Left renal cortex interstitium (tissue), 4 donors: Measurements from ENCODE around the gene APOB. TPM values are rescaled to one million over a fixed set of nuclear protein-coding genes. Genes with fewer than 3 reads are reported as not detected.

ENCODE experiments used
- DNase-seq, 4 donors: peaks; one replicate each; pipeline ENCODE4 v3.0.0-alpha.2; 2013; ENCODE audit warnings: low read depth in 4 of 4, low spot score in 2 of 4, missing footprints in 1 of 4
- polyA plus RNA-seq, 4 donors: library from polyadenylated mRNA; unstranded; fragments of 120-200 nt; gene quantifications; one replicate each; pipeline ENCODE4 v1.2.1, GENCODE V29; 2013; ENCODE audit not compliant: insufficient read length in 4 of 4

Gene APOB
- polyA plus RNA-seq, 4 donors: 0.64 to 14.2 (median 1.8) TPM

DNA sequence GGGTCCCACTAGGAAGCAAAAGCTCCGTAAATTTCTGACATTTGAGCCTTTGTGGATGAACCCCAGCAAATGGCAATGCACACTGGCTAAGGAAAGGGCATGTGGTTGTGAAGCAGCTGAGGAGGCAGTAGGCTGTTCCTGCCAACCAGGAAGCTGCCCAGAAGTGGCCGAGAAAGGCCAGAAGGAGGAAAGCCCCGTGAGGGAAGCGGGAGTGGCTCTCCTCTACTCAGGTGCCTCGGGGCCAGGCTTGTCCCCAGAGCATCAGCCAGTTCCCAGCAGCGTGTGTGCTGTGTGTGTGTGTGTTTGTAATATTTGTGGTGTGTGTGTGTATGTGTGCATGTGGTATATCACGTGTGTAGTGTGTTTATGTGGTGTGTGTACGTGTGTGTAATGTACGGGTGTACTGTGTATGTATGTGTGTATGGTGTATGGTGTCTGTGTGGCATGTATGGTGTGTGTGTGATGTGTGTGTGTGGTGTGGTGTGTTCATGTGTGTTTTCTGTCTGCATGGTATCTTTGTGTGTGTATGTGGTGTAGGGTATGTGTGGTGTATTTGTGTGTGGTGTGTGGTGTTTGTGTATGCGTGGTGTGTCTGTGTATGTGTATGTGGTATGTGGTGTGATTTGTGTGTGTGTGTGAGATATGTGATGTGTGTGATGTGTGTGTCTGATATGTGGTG, 90.6 kb downstream of the APOB start:
- DNase-seq: no peak

Other genes with a start within 250 kb of the APOB start
- 10 to 100 TPM; 32.9 to 38.8 (median 36.1) TPM for gene LDAH, start 221.0 kb downstream of the APOB start, polyA plus RNA-seq
- under 1 TPM in 2 of 4 donors, not detected in 2; 0.03 to 0.04 TPM for gene TDRD15, start 79.9 kb upstream of the APOB start, polyA plus RNA-seq